HEK293 (cell line): Measurements from ENCODE around the gene MEGF6.

ENCODE experiments used
- CTCF ChIA-PET: fragments of 350-600 bp; formaldehyde crosslinking; extraction: SDS; loops from one replicate; lab custom pipeline; 2021; ENCODE audit warnings: antibody characterized with exemption; lab: Yijun Ruan, JAX
- POLR2A ChIA-PET: fragments of 300-600 bp; formaldehyde crosslinking; extraction: SDS; loops from one replicate; lab custom pipeline; 2020; ENCODE audit warnings: antibody characterized with exemption, inconsistent platforms; lab: Yijun Ruan, JAX
- H3K27ac ChIP-seq: fragments of 200-500 bp; sonication (Bioruptor generic); 2 replicates; pipeline ENCODE4 v1.5.1; 2014; ENCODE audit warnings: low read depth, low read length, control low read depth, inconsistent platforms; ENCODE audit errors: extremely low read depth
- H3K36me3 ChIP-seq, 2 experiments: fragments of 200-500 bp in 1 of 2; sonication (Bioruptor generic) in 1 of 2; 1 replicate in 1 of 2; 2 replicates in 1 of 2; pipeline ENCODE4 v1.5.1; 2014 to 2017; ENCODE audit warnings: inconsistent platforms in 2 of 2, low read length in 2 of 2; ENCODE audit not compliant: control insufficient read depth in 2 of 2, insufficient read depth in 1 of 2
- H3K4me1 ChIP-seq: fragments of 200-500 bp; sonication (Bioruptor generic); 2 replicates; pipeline ENCODE4 v1.5.1; 2014; ENCODE audit warnings: mild to moderate bottlenecking, low read length, inconsistent platforms; ENCODE audit not compliant: control insufficient read depth, insufficient read depth
- H3K4me3 ChIP-seq: 2 replicates; pipeline ENCODE4 v1.5.1; 2011; ENCODE audit warnings: low read depth, mild to moderate bottlenecking, control low read depth, low read length, moderate library complexity
- H3K9me3 ChIP-seq: fragments of 200-500 bp; sonication (Bioruptor generic); 2 replicates; pipeline ENCODE4 v1.5.1; 2014; ENCODE audit warnings: low read depth, low read length, inconsistent platforms; ENCODE audit not compliant: control insufficient read depth, insufficient read depth
- ELK4 ChIP-seq: IDR thresholded peaks from 2 replicates; pipeline ENCODE4 v1.6.1; 2011; ENCODE audit warnings: mild to moderate bottlenecking, low read depth, low read length, borderline replicate concordance
- KLF1 ChIP-seq: fragments of 450-650 bp; formaldehyde crosslinking; IDR thresholded peaks from 2 replicates; pipeline ENCODE4 v1.5.1; 2016; ENCODE audit warnings: missing biosample characterization, missing genetic modification characterization
- MYNN ChIP-seq: fragments of 450-650 bp; formaldehyde crosslinking; IDR thresholded peaks from 2 replicates; pipeline ENCODE4 v1.5.1; 2016; ENCODE audit warnings: missing biosample characterization, missing genetic modification characterization, borderline replicate concordance
- ZBTB10 ChIP-seq: fragments of 450-650 bp; formaldehyde crosslinking; IDR thresholded peaks from 2 replicates; pipeline ENCODE4 v1.5.1; 2016; ENCODE audit warnings: missing biosample characterization, missing genetic modification characterization
- ZBTB26 ChIP-seq: fragments of 450-650 bp; formaldehyde crosslinking; optimal IDR thresholded peaks from 2 replicates; pipeline ENCODE3; 2016; ENCODE audit warnings: missing biosample characterization, mild to moderate bottlenecking, missing genetic modification characterization
- ZBTB49 ChIP-seq: fragments of 450-650 bp; formaldehyde crosslinking; IDR thresholded peaks from 2 replicates; pipeline ENCODE4 v1.5.1; 2016; ENCODE audit warnings: missing biosample characterization, missing genetic modification characterization, low read depth
- ZFP69B ChIP-seq: fragments of 450-650 bp; formaldehyde crosslinking; IDR thresholded peaks from 2 replicates; pipeline ENCODE4 v1.5.1; 2016; ENCODE audit warnings: missing biosample characterization, missing genetic modification characterization
- ZNF26 ChIP-seq: fragments of 450-650 bp; formaldehyde crosslinking; IDR thresholded peaks from 2 replicates; pipeline ENCODE4 v1.5.1; 2016; ENCODE audit warnings: missing biosample characterization, missing genetic modification characterization
- ZNF302 ChIP-seq: fragments of 450-650 bp; formaldehyde crosslinking; IDR thresholded peaks from 2 replicates; pipeline ENCODE4 v1.5.1; 2016; ENCODE audit warnings: missing biosample characterization, missing genetic modification characterization, low read depth
- ZNF362 ChIP-seq: fragments of 450-650 bp; formaldehyde crosslinking; IDR thresholded peaks from 2 replicates; pipeline ENCODE4 v1.5.1; 2016; ENCODE audit warnings: missing biosample characterization, missing genetic modification characterization
- ZNF391 ChIP-seq: fragments of 450-650 bp; formaldehyde crosslinking; IDR thresholded peaks from 2 replicates; pipeline ENCODE4 v1.5.1; 2016; ENCODE audit warnings: low read depth, missing biosample characterization, missing genetic modification characterization, borderline replicate concordance
- ZNF488 ChIP-seq: fragments of 450-650 bp; formaldehyde crosslinking; IDR thresholded peaks from 2 replicates; pipeline ENCODE4 v1.5.1; 2016; ENCODE audit warnings: missing biosample characterization, missing genetic modification characterization
- ZSCAN23 ChIP-seq: fragments of 450-650 bp; formaldehyde crosslinking; IDR thresholded peaks from 2 replicates; pipeline ENCODE4 v1.5.1; 2016; ENCODE audit warnings: missing biosample characterization, missing genetic modification characterization

The MEGF6 gene

GRCh38 chr1:3599816-3600215, 11.5 kb downstream of the MEGF6 start (continued):
- no peak for TF ChIP-seq MYNN (tag by site-specific recombination)

GRCh38 chr1:3599286-3599811, 12.0 kb downstream of the MEGF6 start:
- TF ChIP-seq ZSCAN23 (tag by site-specific recombination) (no peak), ZBTB49 (no peak), ZBTB26 (tag by site-specific recombination) (no peak), ZNF362 (no peak), ELK4 (no peak)
- no peak overlapping the region for H3K4me3 ChIP-seq
- H3K9me3 ChIP-seq, result no peaks in the 10 kb centered on the region
- no peaks in the 10 kb centered on the region for H3K4me1 ChIP-seq
- ChIA-PET POLR2A (no interaction called here), CTCF (interaction anchor here (0.6 to 2.1 kb wide), 6 partner anchors 8 to 1500 kb away, joined by 3 to 6 read pairs (median 4); no protein-coding TSS in a partner anchor)
- H3K27ac ChIP-seq, result no peak overlapping the region
- no peaks in the 10 kb centered on the region for H3K36me3 ChIP-seq

GRCh38 chr1:3598522-3599285, 12.6 kb downstream of the MEGF6 start:
- Histone ChIP-seq H3K27ac (no peak overlapping the region), H3K36me3 (no peaks in the 10 kb centered on the region), H3K4me3 (no peak overlapping the region), H3K9me3 (no peaks in the 10 kb centered on the region), H3K4me1 (no peaks in the 10 kb centered on the region)
- no peak for TF ChIP-seq ZNF26 (tag by site-specific recombination)
- TF ChIP-seq ZBTB10, result no peak
- no peak for TF ChIP-seq KLF1 (tag by site-specific recombination)
- TF ChIP-seq ZBTB49, result no peak
- TF ChIP-seq ZNF391, result no peak
- no peak for TF ChIP-seq ZNF488 (tag by site-specific recombination)
- no peak for TF ChIP-seq ZFP69B (tag by site-specific recombination)
- TF ChIP-seq ZNF302 (tag by site-specific recombination), result no peak
- POLR2A ChIA-PET, result interaction anchor here (0.7 kb wide), 1 partner anchor 10 kb away, joined by 3 read pairs; no protein-coding TSS in a partner anchor
- CTCF ChIA-PET, result interaction anchor here (1.2 to 1.4 kb wide), 2 partner anchors 20 to 146 kb away, joined by 3 to 5 read pairs; no protein-coding TSS in a partner anchor
